ENCODE results near the gene CCP110. TPM values are rescaled to one million over a fixed set of nuclear protein-coding genes. Genes with fewer than 3 reads are reported as not detected.

The CCP110 gene
- total and polyA plus RNA-seq, 2 of the 13 experiments (the other 11 are each of a cell fraction or from before 2014, with no cell fraction given) = 10.0 to 11.1 TPM

DNA sequence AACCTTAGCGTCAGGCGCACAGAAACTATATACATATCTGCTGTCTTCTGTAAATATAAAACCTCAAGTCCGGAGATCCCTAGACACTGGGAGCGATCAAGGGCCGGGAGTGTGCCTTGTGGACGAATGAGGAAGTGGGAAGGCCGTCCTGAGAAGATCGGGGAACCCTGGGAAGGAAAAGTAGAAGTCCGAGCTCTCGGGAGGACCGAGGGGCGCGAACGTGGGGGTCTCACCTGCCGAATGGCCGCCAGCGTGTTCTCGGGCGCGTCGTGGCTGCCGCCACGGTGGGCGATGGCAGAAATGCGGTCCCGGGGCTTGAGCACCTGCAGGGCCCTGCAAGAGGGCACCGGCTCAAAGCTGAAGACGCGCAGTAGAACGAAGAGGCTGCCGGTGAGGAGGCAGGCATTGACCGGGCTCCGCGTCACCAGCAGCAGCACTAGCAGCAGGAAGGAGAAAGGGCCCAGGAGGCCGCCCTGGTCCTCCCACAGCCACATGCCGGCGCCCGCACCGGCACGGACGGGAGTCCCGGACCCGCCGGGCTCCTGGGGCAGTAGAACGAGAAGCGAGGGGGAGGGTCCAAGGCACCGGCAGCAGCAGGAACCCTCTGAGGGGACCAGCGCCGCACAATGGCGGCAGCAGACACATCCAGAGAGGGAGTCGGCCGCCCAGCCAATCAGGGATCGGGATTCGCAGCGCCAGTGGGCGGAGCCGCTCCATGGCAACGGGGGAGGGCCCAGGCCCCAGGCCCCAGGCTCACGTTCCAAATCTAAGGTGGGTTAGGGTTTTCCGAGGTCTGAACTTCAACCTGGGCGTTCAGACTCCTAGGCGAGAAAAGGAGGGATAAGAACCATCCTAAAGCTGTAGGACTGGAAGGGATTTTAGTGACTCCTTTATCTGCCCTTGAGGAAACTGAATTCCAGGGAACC lies 2.0 kb upstream of the CCP110 start, which contains the start of gene GDE1 (continued):
- TF ChIP-seq TEAD3 (CRISPR knock-in tag; optimal IDR thresholded peaks at IDR 0.05; ENCODE audit: borderline replicate concordance) (peak; percentile 53), HDAC2 (CRISPR knock-in tag; IDR thresholded peaks at IDR 0.05) (peak; percentile 52), ZNF547 (CRISPR knock-in tag; IDR thresholded peaks at IDR 0.05) (peak; percentile 99), ZMAT3 (CRISPR knock-in tag; conservative IDR thresholded peaks at IDR 0.05) (peak; percentile 91), RNF2 (conservative IDR thresholded peaks at IDR 0.05; ENCODE audit: low read depth) (peak; percentile 77; the same call in 1 of the 2 replicates), PHB2 (IDR thresholded peaks at IDR 0.05; ENCODE audit: partially characterized antibody) (no peak), ZNF572 (CRISPR knock-in tag; IDR thresholded peaks at IDR 0.05) (peak; percentile 92; the same call in 1 of the 2 replicates), ARNT (IDR thresholded peaks at IDR 0.05) (no peak)
- TF ChIP-seq, protein P1, sequence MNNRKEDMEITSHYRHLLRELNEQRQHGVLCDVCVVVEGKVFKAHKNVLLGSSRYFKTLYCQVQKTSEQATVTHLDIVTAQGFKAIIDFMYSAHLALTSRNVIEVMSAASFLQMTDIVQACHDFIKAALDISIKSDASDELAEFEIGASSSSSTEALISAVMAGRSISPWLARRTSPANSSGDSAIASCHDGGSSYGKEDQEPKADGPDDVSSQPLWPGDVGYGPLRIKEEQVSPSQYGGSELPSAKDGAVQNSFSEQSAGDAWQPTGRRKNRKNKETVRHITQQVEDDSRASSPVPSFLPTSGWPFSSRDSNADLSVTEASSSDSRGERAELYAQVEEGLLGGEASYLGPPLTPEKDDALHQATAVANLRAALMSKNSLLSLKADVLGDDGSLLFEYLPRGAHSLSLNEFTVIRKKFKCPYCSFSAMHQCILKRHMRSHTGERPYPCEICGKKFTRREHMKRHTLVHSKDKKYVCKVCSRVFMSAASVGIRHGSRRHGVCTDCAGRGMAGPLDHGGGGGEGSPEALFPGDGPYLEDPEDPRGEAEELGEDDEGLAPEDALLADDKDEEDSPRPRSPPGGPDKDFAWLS (CRISPR knock-in tag; IDR thresholded peaks at IDR 0.05; ENCODE audit: borderline replicate concordance) = 0 out of 2 replicates have a peak, but pooled peaks have one; percentile 20
- TF ChIP-seq, protein P2, sequence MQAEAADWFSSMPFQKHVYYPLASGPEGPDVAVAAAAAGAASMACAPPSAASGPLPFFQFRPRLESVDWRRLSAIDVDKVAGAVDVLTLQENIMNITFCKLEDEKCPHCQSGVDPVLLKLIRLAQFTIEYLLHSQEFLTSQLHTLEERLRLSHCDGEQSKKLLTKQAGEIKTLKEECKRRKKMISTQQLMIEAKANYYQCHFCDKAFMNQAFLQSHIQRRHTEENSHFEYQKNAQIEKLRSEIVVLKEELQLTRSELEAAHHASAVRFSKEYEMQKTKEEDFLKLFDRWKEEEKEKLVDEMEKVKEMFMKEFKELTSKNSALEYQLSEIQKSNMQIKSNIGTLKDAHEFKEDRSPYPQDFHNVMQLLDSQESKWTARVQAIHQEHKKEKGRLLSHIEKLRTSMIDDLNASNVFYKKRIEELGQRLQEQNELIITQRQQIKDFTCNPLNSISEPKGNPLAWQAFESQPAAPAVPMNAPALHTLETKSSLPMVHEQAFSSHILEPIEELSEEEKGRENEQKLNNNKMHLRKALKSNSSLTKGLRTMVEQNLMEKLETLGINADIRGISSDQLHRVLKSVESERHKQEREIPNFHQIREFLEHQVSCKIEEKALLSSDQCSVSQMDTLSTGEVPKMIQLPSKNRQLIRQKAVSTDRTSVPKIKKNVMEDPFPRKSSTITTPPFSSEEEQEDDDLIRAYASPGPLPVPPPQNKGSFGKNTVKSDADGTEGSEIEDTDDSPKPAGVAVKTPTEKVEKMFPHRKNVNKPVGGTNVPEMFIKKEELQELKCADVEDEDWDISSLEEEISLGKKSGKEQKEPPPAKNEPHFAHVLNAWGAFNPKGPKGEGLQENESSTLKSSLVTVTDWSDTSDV (CRISPR knock-in tag; IDR thresholded peaks at IDR 0.05) = peak; percentile 85; the same call in 1 of the 2 replicates
- TF ChIP-seq, protein P3, sequence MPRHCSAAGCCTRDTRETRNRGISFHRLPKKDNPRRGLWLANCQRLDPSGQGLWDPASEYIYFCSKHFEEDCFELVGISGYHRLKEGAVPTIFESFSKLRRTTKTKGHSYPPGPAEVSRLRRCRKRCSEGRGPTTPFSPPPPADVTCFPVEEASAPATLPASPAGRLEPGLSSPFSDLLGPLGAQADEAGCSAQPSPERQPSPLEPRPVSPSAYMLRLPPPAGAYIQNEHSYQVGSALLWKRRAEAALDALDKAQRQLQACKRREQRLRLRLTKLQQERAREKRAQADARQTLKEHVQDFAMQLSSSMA (CRISPR knock-in tag; IDR thresholded peaks at IDR 0.05) = peak; percentile 41; the same call in 1 of the 2 replicates
- TF ChIP-seq, protein P4, sequence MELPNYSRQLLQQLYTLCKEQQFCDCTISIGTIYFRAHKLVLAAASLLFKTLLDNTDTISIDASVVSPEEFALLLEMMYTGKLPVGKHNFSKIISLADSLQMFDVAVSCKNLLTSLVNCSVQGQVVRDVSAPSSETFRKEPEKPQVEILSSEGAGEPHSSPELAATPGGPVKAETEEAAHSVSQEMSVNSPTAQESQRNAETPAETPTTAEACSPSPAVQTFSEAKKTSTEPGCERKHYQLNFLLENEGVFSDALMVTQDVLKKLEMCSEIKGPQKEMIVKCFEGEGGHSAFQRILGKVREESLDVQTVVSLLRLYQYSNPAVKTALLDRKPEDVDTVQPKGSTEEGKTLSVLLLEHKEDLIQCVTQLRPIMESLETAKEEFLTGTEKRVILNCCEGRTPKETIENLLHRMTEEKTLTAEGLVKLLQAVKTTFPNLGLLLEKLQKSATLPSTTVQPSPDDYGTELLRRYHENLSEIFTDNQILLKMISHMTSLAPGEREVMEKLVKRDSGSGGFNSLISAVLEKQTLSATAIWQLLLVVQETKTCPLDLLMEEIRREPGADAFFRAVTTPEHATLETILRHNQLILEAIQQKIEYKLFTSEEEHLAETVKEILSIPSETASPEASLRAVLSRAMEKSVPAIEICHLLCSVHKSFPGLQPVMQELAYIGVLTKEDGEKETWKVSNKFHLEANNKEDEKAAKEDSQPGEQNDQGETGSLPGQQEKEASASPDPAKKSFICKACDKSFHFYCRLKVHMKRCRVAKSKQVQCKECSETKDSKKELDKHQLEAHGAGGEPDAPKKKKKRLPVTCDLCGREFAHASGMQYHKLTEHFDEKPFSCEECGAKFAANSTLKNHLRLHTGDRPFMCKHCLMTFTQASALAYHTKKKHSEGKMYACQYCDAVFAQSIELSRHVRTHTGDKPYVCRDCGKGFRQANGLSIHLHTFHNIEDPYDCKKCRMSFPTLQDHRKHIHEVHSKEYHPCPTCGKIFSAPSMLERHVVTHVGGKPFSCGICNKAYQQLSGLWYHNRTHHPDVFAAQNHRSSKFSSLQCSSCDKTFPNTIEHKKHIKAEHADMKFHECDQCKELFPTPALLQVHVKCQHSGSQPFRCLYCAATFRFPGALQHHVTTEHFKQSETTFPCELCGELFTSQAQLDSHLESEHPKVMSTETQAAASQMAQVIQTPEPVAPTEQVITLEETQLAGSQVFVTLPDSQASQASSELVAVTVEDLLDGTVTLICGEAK (IDR thresholded peaks at IDR 0.05) = no peak
- TF ChIP-seq, protein P4 (CRISPR knock-in tag; IDR thresholded peaks at IDR 0.05) = peak; percentile 75
